K562 (cell line): ENCODE data around the gene CNKSR2. TPM values are rescaled to one million over a fixed set of nuclear protein-coding genes. Genes with fewer than 3 reads are reported as not detected.

Source experiments
- ATAC-seq: fragments of 200-7000 bp; cut with Tn5 transposase; 3 replicates; pipeline ENCODE4 v1.9.1; 2020; ENCODE audit warnings: moderate library complexity
- BruUV-seq: library from RNA; stranded (reverse); fragments of 400-500 nt; replicated peaks from 2 replicates; lab custom pipeline; 2021; lab: Mats Ljungman, UMichigan
- CTCF ChIA-PET: fragments of 300-600 bp; formaldehyde crosslinking; extraction: SDS; loops from one replicate; lab custom pipeline; 2021; ENCODE audit warnings: low intra/inter-chr PET ratio; lab: Yijun Ruan, JAX
- POLR2A ChIA-PET: fragments of 300-600, 350-650 bp; sonication (Branson Sonifier 250); formaldehyde crosslinking; extraction: SDS; loops from one replicate; lab custom pipeline; 2021; ENCODE audit warnings: antibody characterized with exemption, inconsistent platforms; lab: Yijun Ruan, JAX
- DNase-seq, 4 experiments: peaks; one replicate each; pipeline versions ENCODE4 v3.0.0 to v3.0.0-alpha.2; 2011 to 2018; ENCODE audit warnings: low spot score in 3 of 4, mixed read lengths in 3 of 4; ENCODE audit errors: extremely low read depth in 1 of 4
- FAIRE-seq: peaks from 2 replicates; lab custom pipeline; 2011; peaks lifted over from hg19 to GRCh38; lab: Jason Lieb, UNC
- H2AFZ ChIP-seq: 2 replicates; pipeline ENCODE4 v1.6.0; 2011; ENCODE audit warnings: low read depth, low read length, control low read depth, inconsistent platforms
- H3K27ac ChIP-seq: fragments of 200-600 bp; 3 replicates; pipeline ENCODE4 v1.8.0; 2011; ENCODE audit warnings: low read depth, mild to moderate bottlenecking, control low read depth, inconsistent platforms, low read length, moderate library complexity, mixed read lengths; ENCODE audit errors: extremely low read depth
- H3K27me3 ChIP-seq, 2 experiments: fragments of 300-600 bp in 1 of 2; 2 replicates in 1 of 2; 3 replicates in 1 of 2; pipeline versions ENCODE4 v1.6.0 to v1.8.0; 2011; ENCODE audit warnings: inconsistent platforms in 2 of 2, low read length in 2 of 2, mild to moderate bottlenecking in 1 of 2, mixed read lengths in 1 of 2, moderate library complexity in 1 of 2; ENCODE audit not compliant: control insufficient read depth in 2 of 2, insufficient read depth in 2 of 2
- H3K36me3 ChIP-seq: fragments of 300-600 bp; 3 replicates; pipeline ENCODE4 v1.8.0; 2011; ENCODE audit warnings: mild to moderate bottlenecking, low read length, inconsistent platforms; ENCODE audit not compliant: control insufficient read depth, insufficient read depth
- H3K4me1 ChIP-seq, 2 experiments: fragments of 200-600 bp in 1 of 2; replicated peaks in 1 of 2; 2 replicates in 1 of 2; 3 replicates in 1 of 2; pipeline versions ENCODE4 v1.5.1 to v1.8.0; 2011; ENCODE audit warnings: inconsistent platforms in 2 of 2, low read length in 2 of 2, mild to moderate bottlenecking in 1 of 2, mixed read lengths in 1 of 2, moderate library complexity in 1 of 2; ENCODE audit not compliant: control insufficient read depth in 2 of 2, insufficient read depth in 2 of 2
- H3K4me2 ChIP-seq: 2 replicates; pipeline ENCODE4 v1.6.1; 2011; ENCODE audit warnings: low read length, control low read depth, inconsistent platforms, mixed read lengths; ENCODE audit not compliant: insufficient read depth
- H3K4me3 ChIP-seq: fragments of 200-600 bp; sonication (generic), shearing (Covaris generic); 2 replicates; pipeline ENCODE4 v1.5.1; 2016; ENCODE audit warnings: control low read depth, inconsistent platforms
- H3K79me2 ChIP-seq: fragments of 200-600 bp; 3 replicates; pipeline ENCODE4 v1.8.0; 2011; ENCODE audit warnings: low read length, inconsistent platforms; ENCODE audit not compliant: control insufficient read depth, insufficient read depth
- H3K9ac ChIP-seq, 2 experiments: 2 replicates each; pipeline versions ENCODE4 v1.6.0 to v1.6.1; 2011; ENCODE audit warnings: low read depth in 2 of 2, low read length in 2 of 2, control low read depth in 1 of 2, inconsistent platforms in 1 of 2, mild to moderate bottlenecking in 1 of 2, mixed read lengths in 1 of 2; ENCODE audit not compliant: insufficient read depth in 1 of 2
- H3K9me1 ChIP-seq: one replicate; pipeline ENCODE4 v1.6.0; 2011; ENCODE audit warnings: inconsistent platforms, mild to moderate bottlenecking, low read length, moderate library complexity; ENCODE audit not compliant: control insufficient read depth, insufficient read depth
- H3K9me3 ChIP-seq: replicated peaks from 2 replicates; pipeline ENCODE4 v1.5.1; 2011; ENCODE audit warnings: low read depth, low read length, inconsistent platforms; ENCODE audit not compliant: control insufficient read depth, insufficient read depth
- H4K20me1 ChIP-seq: replicated peaks from 2 replicates; pipeline ENCODE4 v1.6.1; 2011; ENCODE audit warnings: low read length, inconsistent platforms, mixed read lengths; ENCODE audit not compliant: control insufficient read depth, insufficient read depth
- ATF2 ChIP-seq: sonication (generic); formaldehyde crosslinking; IDR thresholded peaks from 2 replicates; pipeline ENCODE4 v1.8.1; 2022; ENCODE audit warnings: missing genetic modification reagents
- DACH1 ChIP-seq: fragments of 450-650 bp; IDR thresholded peaks from 2 replicates; pipeline ENCODE4 v1.6.1; 2018; ENCODE audit not compliant: partially characterized antibody
- HCFC1 ChIP-seq: IDR thresholded peaks from 2 replicates; pipeline ENCODE4 v1.6.1; 2012; ENCODE audit warnings: low read depth, low read length, improper control_type of control experiment
- HNRNPL ChIP-seq: fragments of 200-400 bp; formaldehyde crosslinking; IDR thresholded peaks from 2 replicates; pipeline ENCODE4 v1.6.1; 2017; ENCODE audit warnings: low read depth, mild to moderate bottlenecking, low read length
- KLF6 ChIP-seq: fragments of 250-450 bp; sonication (Bioruptor Pico); IDR thresholded peaks from 2 replicates; pipeline ENCODE4 v1.4.0; 2020; ENCODE audit warnings: mild to moderate bottlenecking, moderate library complexity, borderline replicate concordance
- SRF ChIP-seq, 2 experiments: fragments of 250-450, 450-650 bp in 1 of 2; sonication (Bioruptor Pico) in 1 of 2; sonication (generic) in 1 of 2; formaldehyde crosslinking; IDR thresholded peaks; 2 replicates each; pipeline versions ENCODE4 v1.5.0 to v1.5.1; 2020 to 2022; ENCODE audit warnings: mild to moderate bottlenecking in 1 of 2, missing genetic modification reagents in 1 of 2
- ZC3H8 ChIP-seq: fragments of 450-650 bp; IDR thresholded peaks from 2 replicates; pipeline ENCODE4 v1.6.1; 2017
- ZNF830 ChIP-seq: fragments of 250-450 bp; sonication (Bioruptor Pico); IDR thresholded peaks from 2 replicates; pipeline ENCODE4 v1.5.0; 2021; ENCODE audit warnings: mild to moderate bottlenecking
- WGBS: fragments of 100-300 bp; shearing (Covaris generic); methylation state at CpG from one replicate; pipeline ENCODE4 v1.1.6; 2016; ENCODE audit warnings: low coverage, mixed read lengths; ENCODE audit not compliant: insufficient coverage; ENCODE audit errors: missing lambda C conversion rate; 5-methylcytosine and 5-hydroxymethylcytosine counted together
- in situ Hi-C: fragments of 300-500 bp; cut with MboI; formaldehyde crosslinking; loops from 4 replicates; pipeline ENCODE4 v1.15.0; 2018; ENCODE audit warnings: inconsistent platforms, mixed read lengths
- intact Hi-C: fragments of 100-400 bp; cut with micrococcal nuclease; formaldehyde crosslinking; loops from 2 replicates; pipeline ENCODE4 v1.14.2; 2022
- polyA plus RNA-seq, 8 experiments: library from polyadenylated mRNA; depleted of rRNA in 4 of 8; stranded (reverse) in 5 of 8; unstranded in 3 of 8; fragments of >200 nt; fragmentation: Nextera tagmentation in 2 of 8; fragmentation: Illumina TruSeq in 1 of 8; extraction: Ambion mirVana in 2 of 8; extraction: Trizol in 1 of 8; gene quantifications; 2 replicates each; pipeline versions ENCODE4 v1.2.1 to v1.2.3, GENCODE V29; 2011 to 2014; ENCODE audit warnings: inconsistent platforms in 1 of 8, missing spikeins in 1 of 8
- total RNA-seq, 7 experiments: library from RNA; depleted of rRNA in 6 of 7; stranded (reverse); fragments of >200 nt in 6 of 7; fragmentation: Illumina TruSeq in 2 of 7; extraction: Trizol in 2 of 7; gene quantifications; 2 replicates each; pipeline versions ENCODE4 v1.2.1 to v1.2.3, GENCODE V29; 2011 to 2021; ENCODE audit warnings: low replicate concordance in 1 of 7
- TF ChIP-seq, protein P1 (sequence below), 2 experiments: fragments of 450-650 bp; IDR thresholded peaks; 2 replicates each; pipeline ENCODE4 v1.6.1; 2016; ENCODE audit warnings: mild to moderate bottlenecking in 2 of 2, borderline replicate concordance in 1 of 2, low read depth in 1 of 2, moderate library complexity in 1 of 2
- TF ChIP-seq, protein P2 (sequence below): fragments of 250-450 bp; sonication (Bioruptor Pico); IDR thresholded peaks from 2 replicates; pipeline ENCODE4 v1.8.0; 2022; ENCODE audit warnings: moderate library complexity, mild to moderate bottlenecking, inconsistent platforms

CNKSR2 gene
- total and polyA plus RNA-seq, 9 of the 15 experiments (the other 6 are each of a cell fraction or from before 2014, with no cell fraction given) = not detected

DNA sequence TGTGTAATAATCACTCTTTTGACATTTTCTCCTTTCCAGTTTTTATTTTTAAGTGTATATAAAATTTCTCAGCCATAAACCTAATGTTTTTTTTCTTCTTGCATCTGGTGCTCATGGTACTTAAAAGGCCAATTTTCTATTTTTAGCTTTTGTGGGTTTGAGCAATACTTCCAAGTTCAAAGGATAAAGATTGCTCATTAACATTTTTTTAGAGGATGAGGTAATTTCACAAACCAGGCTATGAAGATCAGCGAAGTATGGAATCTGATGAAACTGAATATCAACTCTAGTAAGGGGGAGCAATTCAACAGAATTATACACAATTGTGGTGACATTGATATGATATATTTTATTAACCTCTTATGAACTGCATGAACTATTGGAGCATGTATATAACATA lies 309.7 kb downstream of the CNKSR2 start:
- H3K9ac ChIP-seq = no peak overlapping the region
- no peak overlapping the region for H3K4me2 ChIP-seq
- no peaks in the 10 kb centered on the region for H3K4me1 ChIP-seq
- H3K27me3 ChIP-seq = no peaks in the 10 kb centered on the region
- no peaks in the 10 kb centered on the region for H4K20me1 ChIP-seq
- no peaks in the 10 kb centered on the region for H3K79me2 ChIP-seq
- no peaks in the 10 kb centered on the region for H3K9me1 ChIP-seq
- FAIRE-seq = no peak
- DNase-seq = no peak
- 0% methylated on average over 1 of the region's 1 CpG for WGBS
- ChIA-PET POLR2A (no interaction called here), CTCF (no interaction called here)
- no TSS peak for BruUV-seq
- in situ Hi-C loops (no loop called here), intact Hi-C loops (no loop called here)
- no peaks in the 10 kb centered on the region for H3K36me3 ChIP-seq
- no peak for ATAC-seq
- H3K27ac ChIP-seq = no peak overlapping the region
- no peak overlapping the region for H2AFZ ChIP-seq
- H3K4me3 ChIP-seq = no peak overlapping the region
- no peaks in the 10 kb centered on the region for H3K9me3 ChIP-seq
- TF ChIP-seq, protein P1, sequence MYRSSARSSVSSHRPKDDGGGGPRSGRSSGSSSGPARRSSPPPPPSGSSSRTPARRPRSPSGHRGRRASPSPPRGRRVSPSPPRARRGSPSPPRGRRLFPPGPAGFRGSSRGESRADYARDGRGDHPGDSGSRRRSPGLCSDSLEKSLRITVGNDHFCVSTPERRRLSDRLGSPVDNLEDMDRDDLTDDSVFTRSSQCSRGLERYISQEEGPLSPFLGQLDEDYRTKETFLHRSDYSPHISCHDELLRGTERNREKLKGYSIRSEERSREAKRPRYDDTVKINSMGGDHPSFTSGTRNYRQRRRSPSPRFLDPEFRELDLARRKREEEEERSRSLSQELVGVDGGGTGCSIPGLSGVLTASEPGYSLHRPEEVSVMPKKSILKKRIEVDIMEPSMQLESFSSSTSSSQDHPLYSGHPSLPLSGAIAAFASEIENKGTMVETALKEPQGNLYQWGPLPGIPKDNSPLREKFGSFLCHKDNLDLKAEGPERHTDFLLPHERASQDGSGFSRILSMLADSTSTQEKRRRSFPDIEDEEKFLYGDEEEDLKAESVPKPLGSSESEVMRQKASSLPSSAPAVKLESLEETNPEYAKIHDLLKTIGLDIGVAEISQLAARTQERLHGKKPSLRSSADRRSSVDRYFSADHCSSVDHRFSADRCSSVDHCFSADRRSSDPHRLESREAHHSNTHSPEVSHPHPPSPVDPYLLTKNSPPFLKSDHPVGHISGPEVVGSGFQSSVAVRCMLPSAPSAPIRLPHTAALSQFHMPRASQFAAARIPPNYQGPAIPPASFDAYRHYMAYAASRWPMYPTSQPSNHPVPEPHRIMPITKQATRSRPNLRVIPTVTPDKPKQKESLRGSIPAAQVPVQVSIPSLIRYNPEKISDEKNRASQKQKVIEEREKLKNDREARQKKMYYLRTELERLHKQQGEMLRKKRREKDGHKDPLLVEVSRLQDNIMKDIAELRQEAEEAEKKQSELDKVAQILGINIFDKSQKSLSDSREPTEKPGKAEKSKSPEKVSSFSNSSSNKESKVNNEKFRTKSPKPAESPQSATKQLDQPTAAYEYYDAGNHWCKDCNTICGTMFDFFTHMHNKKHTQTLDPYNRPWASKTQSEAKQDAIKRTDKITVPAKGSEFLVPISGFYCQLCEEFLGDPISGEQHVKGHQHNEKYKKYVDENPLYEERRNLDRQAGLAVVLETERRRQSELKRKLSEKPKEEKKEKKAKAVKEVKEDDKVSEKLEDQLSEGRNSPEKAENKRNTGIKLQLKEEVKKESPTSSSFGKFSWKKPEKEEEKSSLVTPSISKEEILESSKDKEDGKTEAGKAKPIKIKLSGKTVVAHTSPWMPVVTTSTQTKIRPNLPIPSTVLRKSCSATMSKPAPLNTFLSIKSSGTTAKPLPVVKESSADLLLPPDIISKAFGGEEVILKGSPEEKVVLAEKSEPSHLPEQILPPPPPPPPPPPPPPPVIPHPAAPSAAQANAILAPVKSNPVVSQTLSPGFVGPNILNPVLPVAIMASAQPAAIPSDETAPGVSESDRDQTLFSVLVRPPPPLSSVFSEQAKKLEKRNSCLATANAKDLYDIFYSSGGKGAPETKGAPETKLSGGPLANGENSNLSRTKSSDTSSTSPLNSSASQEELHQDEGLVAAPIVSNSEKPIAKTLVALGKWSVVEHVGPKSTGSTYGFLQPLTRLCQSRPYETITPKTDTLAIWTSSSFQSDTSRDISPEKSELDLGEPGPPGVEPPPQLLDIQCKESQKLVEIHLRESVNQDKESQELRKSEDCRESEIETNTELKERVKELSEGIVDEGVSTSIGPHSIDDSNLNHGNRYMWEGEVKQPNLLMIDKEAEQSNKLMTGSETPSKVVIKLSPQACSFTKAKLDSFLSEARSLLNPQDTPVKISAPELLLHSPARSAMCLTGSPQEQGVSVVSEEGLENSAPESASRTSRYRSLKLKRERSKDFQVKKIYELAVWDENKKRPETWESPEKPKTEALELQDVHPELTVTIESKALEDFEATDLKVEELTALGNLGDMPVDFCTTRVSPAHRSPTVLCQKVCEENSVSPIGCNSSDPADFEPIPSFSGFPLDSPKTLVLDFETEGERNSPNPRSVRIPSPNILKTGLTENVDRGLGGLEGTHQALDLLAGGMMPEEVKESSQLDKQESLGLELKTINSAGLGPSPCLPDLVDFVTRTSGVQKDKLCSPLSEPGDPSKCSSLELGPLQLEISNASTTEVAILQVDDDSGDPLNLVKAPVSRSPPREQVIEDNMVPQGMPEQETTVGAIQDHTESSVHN (IDR thresholded peaks at IDR 0.05; ENCODE audit: borderline replicate concordance in 1 of 2, low read depth in 1 of 2) = no peak
- TF ChIP-seq DACH1 = no peak
- no peak for TF ChIP-seq HCFC1
- TF ChIP-seq ZC3H8 = no peak
- TF ChIP-seq, protein P2, sequence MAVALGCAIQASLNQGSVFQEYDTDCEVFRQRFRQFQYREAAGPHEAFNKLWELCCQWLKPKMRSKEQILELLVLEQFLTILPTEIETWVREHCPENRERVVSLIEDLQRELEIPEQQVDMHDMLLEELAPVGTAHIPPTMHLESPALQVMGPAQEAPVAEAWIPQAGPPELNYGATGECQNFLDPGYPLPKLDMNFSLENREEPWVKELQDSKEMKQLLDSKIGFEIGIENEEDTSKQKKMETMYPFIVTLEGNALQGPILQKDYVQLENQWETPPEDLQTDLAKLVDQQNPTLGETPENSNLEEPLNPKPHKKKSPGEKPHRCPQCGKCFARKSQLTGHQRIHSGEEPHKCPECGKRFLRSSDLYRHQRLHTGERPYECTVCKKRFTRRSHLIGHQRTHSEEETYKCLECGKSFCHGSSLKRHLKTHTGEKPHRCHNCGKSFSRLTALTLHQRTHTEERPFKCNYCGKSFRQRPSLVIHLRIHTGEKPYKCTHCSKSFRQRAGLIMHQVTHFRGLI (CRISPR knock-in tag) = no peak
- no peak for TF ChIP-seq KLF6 (CRISPR knock-in tag)
- TF ChIP-seq HNRNPL = no peak
- TF ChIP-seq ZNF830 (CRISPR knock-in tag) = no peak
- no peak for TF ChIP-seq SRF (CRISPR knock-in tag; IDR thresholded peaks at IDR 0.05)
- no peak for TF ChIP-seq ATF2
